ENCODE data around the gene KIAA1549.

Gene KIAA1549

DNA sequence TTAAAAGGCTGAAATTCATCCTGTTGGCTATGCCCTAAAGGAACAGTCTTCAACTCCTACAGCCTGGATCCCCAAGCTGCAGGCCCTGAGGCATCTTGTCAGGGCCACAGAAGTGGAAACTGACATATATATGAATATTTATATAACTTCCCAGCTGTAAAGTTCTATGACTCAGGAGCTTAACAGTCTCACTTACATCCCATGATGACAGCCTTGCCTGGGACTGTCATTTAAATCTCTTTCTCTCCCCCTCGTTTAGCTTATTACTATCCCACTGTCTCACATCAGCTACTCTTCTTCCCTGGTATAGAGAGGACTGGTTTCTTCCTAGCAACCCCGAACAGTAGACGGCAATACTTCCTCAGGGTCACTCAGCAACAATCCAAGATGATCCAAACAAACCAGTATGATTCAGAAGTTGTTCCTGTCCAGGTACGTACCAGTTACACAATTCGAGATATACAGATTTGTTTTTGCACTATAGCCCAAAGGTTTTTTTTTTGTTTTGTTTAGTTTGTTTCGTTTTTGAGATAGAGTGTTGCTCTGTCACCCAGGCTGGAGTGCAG lies 22.7 kb downstream of the KIAA1549 start:
- no peak for DNase-seq
- Histone ChIP-seq H3K9me3 (no peaks in the 10 kb centered on the region), H3K27me3 (no peaks in the 10 kb centered on the region), H3K36me3 (no peaks in the 10 kb centered on the region), H3K4me1 (no peaks in the 10 kb centered on the region), H3K4me3 (ENCODE audit: low read depth, low read length) (no peak overlapping the region)
- TF ChIP-seq, protein P1, sequence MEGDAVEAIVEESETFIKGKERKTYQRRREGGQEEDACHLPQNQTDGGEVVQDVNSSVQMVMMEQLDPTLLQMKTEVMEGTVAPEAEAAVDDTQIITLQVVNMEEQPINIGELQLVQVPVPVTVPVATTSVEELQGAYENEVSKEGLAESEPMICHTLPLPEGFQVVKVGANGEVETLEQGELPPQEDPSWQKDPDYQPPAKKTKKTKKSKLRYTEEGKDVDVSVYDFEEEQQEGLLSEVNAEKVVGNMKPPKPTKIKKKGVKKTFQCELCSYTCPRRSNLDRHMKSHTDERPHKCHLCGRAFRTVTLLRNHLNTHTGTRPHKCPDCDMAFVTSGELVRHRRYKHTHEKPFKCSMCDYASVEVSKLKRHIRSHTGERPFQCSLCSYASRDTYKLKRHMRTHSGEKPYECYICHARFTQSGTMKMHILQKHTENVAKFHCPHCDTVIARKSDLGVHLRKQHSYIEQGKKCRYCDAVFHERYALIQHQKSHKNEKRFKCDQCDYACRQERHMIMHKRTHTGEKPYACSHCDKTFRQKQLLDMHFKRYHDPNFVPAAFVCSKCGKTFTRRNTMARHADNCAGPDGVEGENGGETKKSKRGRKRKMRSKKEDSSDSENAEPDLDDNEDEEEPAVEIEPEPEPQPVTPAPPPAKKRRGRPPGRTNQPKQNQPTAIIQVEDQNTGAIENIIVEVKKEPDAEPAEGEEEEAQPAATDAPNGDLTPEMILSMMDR (IDR thresholded peaks at IDR 0.05; ENCODE audit: low read depth, low read length) = no peak

DNA sequence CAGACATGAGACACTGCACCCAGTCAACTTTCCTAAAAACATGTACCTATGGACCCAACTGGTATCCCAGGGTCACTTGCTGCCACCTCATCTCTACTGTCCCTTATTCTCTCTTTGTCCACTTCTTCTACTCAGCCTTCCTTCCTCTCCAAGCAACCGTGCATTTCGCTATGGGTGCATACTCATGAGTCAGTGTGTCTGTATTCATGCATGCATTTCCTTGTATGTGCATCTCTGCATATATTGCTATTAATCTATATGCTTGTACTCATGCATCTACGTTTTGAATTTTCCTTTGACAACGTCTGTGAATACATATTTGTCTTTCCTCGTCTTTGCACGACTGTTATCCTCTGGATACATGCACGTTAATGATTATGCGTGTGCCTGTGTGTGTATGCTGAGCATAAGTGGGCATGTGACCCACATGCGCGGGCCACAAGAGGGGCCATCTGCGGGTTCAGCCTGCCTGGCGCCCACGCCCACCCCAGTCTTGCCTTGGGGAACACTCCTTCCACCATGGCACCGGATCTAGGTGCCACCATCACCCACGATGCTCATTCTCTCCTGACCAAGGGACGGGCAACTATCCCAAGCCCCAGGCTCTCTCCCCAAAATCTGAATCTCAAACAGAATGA lies 23.3 kb downstream of the KIAA1549 start:
- Histone ChIP-seq H3K36me3 (no peaks in the 10 kb centered on the region), H3K4me3 (ENCODE audit: low read depth, low read length) (no peak overlapping the region)

DNA sequence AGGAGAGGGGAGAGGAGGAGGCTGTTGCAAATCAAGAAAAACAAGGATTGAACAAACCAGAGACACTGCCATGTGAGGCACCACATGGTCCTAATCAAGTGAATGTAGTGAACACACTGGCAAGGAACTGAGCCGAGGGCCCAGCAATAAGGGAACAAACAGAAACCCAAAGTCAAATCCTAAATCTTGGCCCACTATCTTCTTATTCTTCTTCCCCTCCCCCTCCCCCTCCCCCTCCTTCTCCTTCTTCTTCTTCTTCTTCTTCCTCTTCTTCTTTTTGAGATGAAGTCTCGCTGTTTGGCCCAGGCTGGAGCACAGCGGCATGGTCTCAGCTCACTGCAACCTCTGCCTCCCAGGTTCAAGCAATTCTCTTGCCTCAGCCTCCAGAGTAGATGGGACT lies 24.0 kb downstream of the KIAA1549 start:
- Histone ChIP-seq H3K4me3 (ENCODE audit: low read depth, low read length) (no peak overlapping the region), H3K4me1 (peaks cover 7% of the 10 kb centered on the region), H3K9me3 (no peaks in the 10 kb centered on the region), H3K27me3 (no peaks in the 10 kb centered on the region), H3K36me3 (no peaks in the 10 kb centered on the region)
- no peak for DNase-seq
- TF ChIP-seq, protein P1 (IDR thresholded peaks at IDR 0.05; ENCODE audit: low read depth, low read length) = no peak

More for the DNA sequence above, 23.3 kb downstream of the KIAA1549 start:
- peaks cover under 1% of the 10 kb centered on the region for H3K4me1 ChIP-seq
- H3K9me3 ChIP-seq = no peaks in the 10 kb centered on the region
- TF ChIP-seq, protein P1 (IDR thresholded peaks at IDR 0.05; ENCODE audit: low read depth, low read length) = no peak
- no peaks in the 10 kb centered on the region for H3K27me3 ChIP-seq
- no peak for DNase-seq

DNA sequence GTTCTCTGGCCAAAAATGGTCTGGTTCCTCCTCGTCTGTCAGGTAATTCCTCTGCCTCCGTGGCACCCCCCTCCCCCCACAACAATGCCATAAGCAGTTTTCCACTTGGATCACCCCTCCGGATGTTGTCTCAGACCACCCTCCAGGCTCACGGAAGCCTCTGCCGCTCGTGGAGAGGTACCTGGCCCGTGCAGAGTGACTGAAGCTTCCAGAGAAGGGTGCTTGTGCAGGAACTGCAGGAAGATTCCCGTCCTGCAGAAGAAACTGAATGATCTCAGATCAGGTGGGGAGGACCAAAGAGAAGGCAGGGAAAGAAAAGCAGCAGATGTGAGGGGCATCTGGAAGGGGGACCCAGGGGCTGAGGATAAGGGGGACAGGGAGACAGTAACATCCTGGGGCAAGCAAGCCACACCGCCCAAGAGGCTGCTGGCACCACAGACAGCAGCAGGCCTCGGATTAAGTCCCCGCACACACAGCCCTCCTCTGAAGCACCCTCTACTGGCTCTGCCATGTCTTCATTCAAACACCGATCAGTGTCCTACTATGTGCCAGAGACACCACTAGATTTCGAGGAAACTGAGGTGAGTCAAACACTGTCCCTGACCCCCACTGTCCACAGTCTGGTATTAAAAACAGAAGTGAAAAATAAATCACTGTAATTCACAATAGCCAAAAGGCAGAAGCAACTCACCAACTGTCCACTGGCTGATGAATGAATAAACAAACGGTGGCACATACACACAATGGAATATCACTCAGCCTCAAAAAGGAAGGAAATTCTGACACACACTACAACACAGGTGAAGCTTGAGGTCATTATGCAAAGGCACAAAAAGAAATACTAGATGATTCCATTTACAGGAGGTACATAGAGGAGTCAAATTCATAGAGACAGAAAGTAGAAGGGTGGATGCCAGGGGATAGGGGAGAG lies 26.4 kb downstream of the KIAA1549 start:
- TF ChIP-seq, protein P1 (IDR thresholded peaks at IDR 0.05; ENCODE audit: low read depth, low read length) = 0 out of 2 replicates have a peak, but pooled peaks have one; percentile 6
- DNase-seq = no peak
- H3K9me3 ChIP-seq = no peaks in the 10 kb centered on the region
- no peak overlapping the region for H3K4me3 ChIP-seq (ENCODE audit: low read depth, low read length)
- peaks cover 11% of the 10 kb centered on the region for H3K4me1 ChIP-seq
- no peaks in the 10 kb centered on the region for H3K36me3 ChIP-seq
- H3K27me3 ChIP-seq = no peaks in the 10 kb centered on the region

DNA sequence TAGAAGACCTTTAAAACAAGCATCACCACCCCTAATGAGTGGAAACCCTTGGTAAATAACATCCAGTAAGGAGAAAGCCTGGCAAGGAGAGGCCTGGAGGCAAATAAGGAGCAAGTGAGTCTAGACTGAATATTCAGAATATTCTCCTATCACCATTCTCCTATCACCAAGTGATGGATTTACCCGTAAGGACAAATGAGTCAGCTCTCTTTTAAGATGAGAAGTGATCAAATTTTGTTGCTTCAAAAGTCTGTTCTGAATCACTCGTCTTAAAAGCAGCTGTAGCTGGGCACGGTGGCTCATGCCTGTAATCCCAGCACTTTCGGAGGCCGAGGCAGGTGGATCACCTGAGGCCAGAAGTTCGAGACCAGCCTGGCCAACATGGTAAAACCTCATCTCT lies 28.4 kb downstream of the KIAA1549 start:
- Histone ChIP-seq H3K4me3 (ENCODE audit: low read depth, low read length) (no peak overlapping the region), H3K36me3 (no peaks in the 10 kb centered on the region), H3K9me3 (no peaks in the 10 kb centered on the region), H3K4me1 (peaks cover 11% of the 10 kb centered on the region), H3K27me3 (no peaks in the 10 kb centered on the region)
- no peak for DNase-seq
- TF ChIP-seq, protein P1 (IDR thresholded peaks at IDR 0.05; ENCODE audit: low read depth, low read length) = no peak
